Neural progenitor cell (in vitro differentiated cells): ENCODE results near the gene DAO. TPM values are rescaled to one million over a fixed set of nuclear protein-coding genes. Genes with fewer than 3 reads are reported as not detected.
A peak's percentile ranks its signal among the peaks of the same experiment; 100 is the strongest.
"Not testable (repeated sequence)": the region's sequence is repeated elsewhere in the genome, so short reads cannot be mapped to it uniquely, and the experiment has no call there.

Experiments used
- DNase-seq: peaks from one replicate; pipeline ENCODE4 v3.0.0-alpha.2; 2016; ENCODE audit warnings: low spot score
- H2AFZ ChIP-seq: fragments of 200-600 bp; sonication (generic); replicated peaks from 2 replicates; pipeline ENCODE4 v1.6.1; 2016; ENCODE audit warnings: antibody characterized with exemption
- H3F3A ChIP-seq: fragments of 200-600 bp; sonication (generic); 2 replicates; pipeline ENCODE4 v1.6.1; 2016; ENCODE audit warnings: antibody characterized with exemption, low read depth
- H3K27ac ChIP-seq: fragments of 200-600 bp; sonication (generic); 2 replicates; pipeline ENCODE4 v1.5.1; 2016; ENCODE audit warnings: mild to moderate bottlenecking
- H3K27me3 ChIP-seq: fragments of 200-600 bp; sonication (generic); 2 replicates; pipeline ENCODE4 v1.6.1; 2016; ENCODE audit warnings: mild to moderate bottlenecking, moderate library complexity
- H3K36me3 ChIP-seq: fragments of 200-600 bp; sonication (generic); 2 replicates; pipeline ENCODE4 v1.5.1; 2016
- H3K4me1 ChIP-seq: fragments of 200-600 bp; sonication (generic); 2 replicates; pipeline ENCODE4 v1.6.1; 2016; ENCODE audit warnings: mixed run types
- H3K4me2 ChIP-seq: fragments of 200-600 bp; sonication (generic); 2 replicates; pipeline ENCODE4 v1.6.1; 2016
- H3K4me3 ChIP-seq: fragments of 200-600 bp; sonication (generic); 2 replicates; pipeline ENCODE4 v1.5.1; 2016
- H3K79me2 ChIP-seq: fragments of 200-600 bp; sonication (generic); 2 replicates; pipeline ENCODE4 v1.6.1; 2016; ENCODE audit warnings: low read depth
- H3K9ac ChIP-seq: fragments of 200-600 bp; sonication (generic); 2 replicates; pipeline ENCODE4 v1.6.1; 2016
- H3K9me3 ChIP-seq: fragments of 200-600 bp; sonication (generic); 2 replicates; pipeline ENCODE4 v1.5.1; 2016; ENCODE audit warnings: low read depth
- H4K20me1 ChIP-seq: fragments of 200-600 bp; sonication (generic); 2 replicates; pipeline ENCODE4 v1.6.1; 2016; ENCODE audit warnings: low read depth
- H3K27ac Mint-ChIP-seq: 3 replicates; pipeline ENCODE4 v1.8.0; 2021; ENCODE audit warnings: mixed read lengths
- H3K27me3 Mint-ChIP-seq: 2 replicates; pipeline ENCODE4 v1.8.0; 2022; ENCODE audit warnings: low read depth, mild to moderate bottlenecking, inconsistent platforms, moderate library complexity, mixed read lengths; ENCODE audit not compliant: insufficient read depth
- H3K36me3 Mint-ChIP-seq: 3 replicates; pipeline ENCODE4 v1.8.0; 2021; ENCODE audit warnings: mixed read lengths
- H3K4me1 Mint-ChIP-seq: 3 replicates; pipeline ENCODE4 v1.8.0; 2021; ENCODE audit warnings: mixed read lengths
- H3K4me3 Mint-ChIP-seq: 3 replicates; pipeline ENCODE4 v1.8.0; 2021; ENCODE audit warnings: mild to moderate bottlenecking, moderate library complexity, mixed read lengths
- H3K9me3 Mint-ChIP-seq: 3 replicates; pipeline ENCODE4 v1.8.0; 2020; ENCODE audit warnings: mixed read lengths
- EZH2 ChIP-seq: fragments of 200-600 bp; sonication (generic); IDR thresholded peaks from 2 replicates; pipeline ENCODE4 v1.6.1; 2017; ENCODE audit warnings: antibody characterized with exemption, mild to moderate bottlenecking, moderate library complexity
- EZH2phosphoT487 ChIP-seq: fragments of 200-600 bp; sonication (generic); IDR thresholded peaks from 2 replicates; pipeline ENCODE4 v1.6.1; 2017; ENCODE audit warnings: antibody characterized with exemption
- total RNA-seq: library from RNA; depleted of rRNA; stranded (reverse); fragments of >200 nt; gene quantifications from 2 replicates; pipeline ENCODE4 v1.2.3, GENCODE V29; 2015; ENCODE audit warnings: low replicate concordance
- TF ChIP-seq, protein P1 (sequence below): fragments of 200-600 bp; sonication (generic); IDR thresholded peaks from 2 replicates; pipeline ENCODE4 v1.5.1; 2017; ENCODE audit warnings: antibody characterized with exemption, mild to moderate bottlenecking

Gene DAO
- total RNA-seq, 1 donor from 2014 or later, result not detected

DNA sequence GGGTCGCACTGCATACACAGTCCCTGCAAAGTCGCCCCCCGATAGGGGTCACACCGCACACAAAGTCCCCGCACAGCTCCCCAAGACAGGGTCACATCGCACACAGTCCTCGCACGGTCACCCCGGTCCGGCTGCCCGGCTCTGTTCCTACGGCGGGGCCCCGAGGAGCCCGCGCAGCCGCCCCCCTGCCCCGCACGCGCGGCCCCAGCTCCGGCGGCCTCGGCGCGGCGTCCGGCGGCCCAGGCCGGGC lies 22.8 kb upstream of the DAO start:
- Mint-ChIP-seq H3K4me3 (peak overlapping the region; percentile 97), H3K36me3 (peaks cover 21% of the 10 kb centered on the region), H3K27me3 (peaks cover 18% of the 10 kb centered on the region), H3K9me3 (no peaks in the 10 kb centered on the region), H3K27ac (peak overlapping the region; percentile 97), H3K4me1 (peaks cover 54% of the 10 kb centered on the region)
- H4K20me1 ChIP-seq, result peaks cover 4% of the 10 kb centered on the region
- H3K4me2 ChIP-seq, result peak overlapping the region; percentile 95
- H3K36me3 ChIP-seq, result no peaks in the 10 kb centered on the region
- TF ChIP-seq EZH2 (no peak), EZH2phosphoT487 (no peak)
- TF ChIP-seq, protein P1, sequence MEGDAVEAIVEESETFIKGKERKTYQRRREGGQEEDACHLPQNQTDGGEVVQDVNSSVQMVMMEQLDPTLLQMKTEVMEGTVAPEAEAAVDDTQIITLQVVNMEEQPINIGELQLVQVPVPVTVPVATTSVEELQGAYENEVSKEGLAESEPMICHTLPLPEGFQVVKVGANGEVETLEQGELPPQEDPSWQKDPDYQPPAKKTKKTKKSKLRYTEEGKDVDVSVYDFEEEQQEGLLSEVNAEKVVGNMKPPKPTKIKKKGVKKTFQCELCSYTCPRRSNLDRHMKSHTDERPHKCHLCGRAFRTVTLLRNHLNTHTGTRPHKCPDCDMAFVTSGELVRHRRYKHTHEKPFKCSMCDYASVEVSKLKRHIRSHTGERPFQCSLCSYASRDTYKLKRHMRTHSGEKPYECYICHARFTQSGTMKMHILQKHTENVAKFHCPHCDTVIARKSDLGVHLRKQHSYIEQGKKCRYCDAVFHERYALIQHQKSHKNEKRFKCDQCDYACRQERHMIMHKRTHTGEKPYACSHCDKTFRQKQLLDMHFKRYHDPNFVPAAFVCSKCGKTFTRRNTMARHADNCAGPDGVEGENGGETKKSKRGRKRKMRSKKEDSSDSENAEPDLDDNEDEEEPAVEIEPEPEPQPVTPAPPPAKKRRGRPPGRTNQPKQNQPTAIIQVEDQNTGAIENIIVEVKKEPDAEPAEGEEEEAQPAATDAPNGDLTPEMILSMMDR, result no peak
- H3K9ac ChIP-seq, result peak overlapping the region; percentile 72
- H3K4me3 ChIP-seq, result peak overlapping the region; percentile 61
- H3K27me3 ChIP-seq, result no peaks in the 10 kb centered on the region
- H3K9me3 ChIP-seq, result peaks cover 7% of the 10 kb centered on the region
- H3F3A ChIP-seq, result peaks cover 27% of the 10 kb centered on the region
- DNase-seq, result no peak
- H3K79me2 ChIP-seq, result peaks cover 47% of the 10 kb centered on the region
- no peak overlapping the region for H3K27ac ChIP-seq
- no peak overlapping the region for H2AFZ ChIP-seq
- H3K4me1 ChIP-seq, result peaks cover 25% of the 10 kb centered on the region

DNA sequence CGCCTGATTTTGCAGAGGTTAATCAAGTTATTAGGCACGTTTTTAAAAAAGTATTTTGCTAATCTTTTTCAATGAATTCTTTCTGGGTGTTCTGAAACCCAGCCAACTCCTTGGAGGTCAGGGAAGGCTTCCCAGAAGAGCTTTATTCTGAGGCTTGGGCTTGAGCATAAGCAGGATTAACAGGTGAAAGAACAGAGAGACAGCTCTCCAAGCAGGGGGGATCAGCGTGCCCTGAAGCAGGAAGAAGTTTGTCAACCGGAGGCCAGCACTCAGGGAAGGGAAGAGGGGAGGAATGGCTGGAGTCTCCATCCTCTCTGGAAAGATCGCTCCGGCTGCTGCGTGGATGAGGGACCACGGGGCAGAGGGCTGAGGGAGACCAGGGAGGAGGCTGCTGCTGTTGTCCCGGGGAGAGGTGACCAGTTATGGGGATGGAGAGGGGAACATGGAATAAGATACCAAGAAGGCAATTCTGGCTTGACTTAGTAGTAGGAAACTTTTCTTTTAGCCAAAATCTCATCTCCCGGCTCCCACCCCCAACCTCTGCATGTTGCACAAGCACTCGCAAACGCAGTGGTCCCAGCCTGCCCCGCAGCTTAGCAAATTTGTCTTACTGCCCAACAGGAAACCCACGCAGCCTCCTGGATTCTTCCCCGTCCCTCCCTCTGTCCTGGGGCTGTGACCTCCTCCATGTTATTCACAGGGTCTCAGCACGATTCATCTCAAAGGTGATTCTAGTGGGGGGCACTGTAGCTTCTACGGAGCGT lies 21.4 kb upstream of the DAO start:
- TF ChIP-seq EZH2 (no peak), EZH2phosphoT487 (no peak)
- TF ChIP-seq, protein P1, result no peak
- Mint-ChIP-seq H3K36me3 (peaks cover 13% of the 10 kb centered on the region), H3K4me1 (peaks cover 52% of the 10 kb centered on the region), H3K9me3 (peaks cover 2% of the 10 kb centered on the region), H3K4me3 (peak overlapping the region; percentile 66), H3K27ac (peak overlapping the region; percentile 55), H3K27me3 (peaks cover 18% of the 10 kb centered on the region)
- Histone ChIP-seq H3K4me2 (peak overlapping the region; percentile 74), H3K27me3 (no peaks in the 10 kb centered on the region), H3K4me3 (peak overlapping the region; percentile 61), H3K9ac (no peak overlapping the region), H4K20me1 (peaks cover 4% of the 10 kb centered on the region), H3K4me1 (peaks cover 25% of the 10 kb centered on the region), H3K27ac (no peak overlapping the region), H3K36me3 (no peaks in the 10 kb centered on the region), H3K79me2 (peaks cover 36% of the 10 kb centered on the region), H3F3A (peaks cover 27% of the 10 kb centered on the region), H3K9me3 (peaks cover 7% of the 10 kb centered on the region), H2AFZ (peak overlapping the region; percentile 73)
- DNase-seq, result peak; percentile 55

DNA sequence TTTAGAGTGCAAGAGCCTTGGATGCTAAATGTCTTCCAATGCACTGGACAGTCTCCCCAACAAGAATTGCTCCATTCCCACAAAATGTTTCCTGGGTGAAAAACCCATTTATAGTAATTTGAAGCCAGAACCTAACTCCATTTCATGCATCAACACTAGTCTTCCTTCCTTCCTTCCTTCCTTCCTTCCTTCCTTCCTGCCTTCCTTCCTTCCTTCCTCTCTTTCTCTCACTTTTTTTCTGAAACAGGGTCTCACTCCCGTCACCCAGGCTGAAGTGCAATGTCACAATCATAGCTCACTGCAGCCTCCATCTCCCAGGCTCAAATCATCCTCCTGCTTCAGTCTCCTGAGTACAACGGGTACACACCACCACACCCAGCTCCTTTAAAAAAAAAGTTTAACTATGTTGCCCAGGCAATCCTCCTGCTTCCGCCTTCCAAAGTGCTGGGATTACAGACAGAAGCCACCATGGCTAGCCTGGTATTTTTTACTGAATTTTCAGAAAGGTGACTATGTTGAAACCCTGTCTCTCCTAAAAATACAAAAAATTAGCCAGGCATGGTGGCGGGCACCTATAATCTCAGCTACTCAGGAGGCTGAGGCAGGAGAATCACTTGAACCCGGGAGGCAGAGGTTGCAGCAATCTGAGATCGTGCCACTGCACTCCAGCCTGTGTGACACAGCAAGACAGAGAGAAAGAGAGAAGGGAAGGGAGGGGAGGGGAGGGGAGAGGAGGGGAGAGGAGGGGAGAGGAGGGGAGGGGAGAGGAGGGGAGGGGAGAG lies 20.6 kb upstream of the DAO start:
- H3K36me3 Mint-ChIP-seq, result peaks cover 11% of the 10 kb centered on the region
- peaks cover 28% of the 10 kb centered on the region for H3K79me2 ChIP-seq
- not testable (repeated sequence) for DNase-seq, H3K27ac ChIP-seq, H3K36me3 ChIP-seq, H3K9me3 Mint-ChIP-seq, H3K9ac ChIP-seq, H3K27me3 ChIP-seq, H3K9me3 ChIP-seq, H4K20me1 ChIP-seq
- peaks cover 45% of the 10 kb centered on the region for H3K4me1 Mint-ChIP-seq
- peaks cover 25% of the 10 kb centered on the region for H3K4me1 ChIP-seq
- H2AFZ ChIP-seq, result peak overlapping the region; percentile 51
- H3K4me3 ChIP-seq, result peak overlapping the region; percentile 61
- H3K4me2 ChIP-seq, result peak overlapping the region; percentile 74
- peak overlapping the region; percentile 55 for H3K27ac Mint-ChIP-seq
- H3K4me3 Mint-ChIP-seq, result peak overlapping the region; percentile 66
- peaks cover 27% of the 10 kb centered on the region for H3F3A ChIP-seq
- H3K27me3 Mint-ChIP-seq, result peaks cover 15% of the 10 kb centered on the region

DNA sequence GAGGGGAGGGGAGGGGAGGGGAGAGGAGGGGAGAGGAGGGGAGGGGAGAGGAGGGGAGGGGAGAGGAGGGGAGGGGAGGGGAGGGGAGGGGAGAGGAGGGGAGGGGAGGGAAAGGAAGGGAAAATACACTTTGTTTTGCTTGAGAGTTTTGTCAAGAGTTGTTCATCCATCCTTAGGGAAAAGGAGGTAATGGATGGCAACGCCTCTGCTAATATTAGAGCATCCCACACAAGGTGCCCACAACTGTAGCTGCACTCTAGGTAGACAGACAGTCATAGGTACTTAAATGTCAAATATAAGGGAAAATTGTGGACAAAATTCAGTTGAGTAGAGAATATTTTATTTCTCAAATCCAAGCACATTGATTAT lies 20.0 kb upstream of the DAO start:
- H3K9me3 Mint-ChIP-seq, result peaks cover 6% of the 10 kb centered on the region
- DNase-seq, result no peak
- Histone ChIP-seq H3K36me3 (no peaks in the 10 kb centered on the region), H3K4me1 (peaks cover 25% of the 10 kb centered on the region), H3K4me2 (no peak overlapping the region), H3K27me3 (no peaks in the 10 kb centered on the region), H2AFZ (peak overlapping the region; percentile 48), H3K4me3 (no peak overlapping the region), H3K79me2 (peaks cover 22% of the 10 kb centered on the region), H3K9ac (no peak overlapping the region), H3K9me3 (peaks cover 6% of the 10 kb centered on the region), H3F3A (peaks cover 27% of the 10 kb centered on the region), H3K27ac (no peak overlapping the region), H4K20me1 (no peaks in the 10 kb centered on the region)
- TF ChIP-seq EZH2phosphoT487 (no peak), EZH2 (no peak)
- TF ChIP-seq, protein P1, result no peak
- peaks cover 15% of the 10 kb centered on the region for H3K27me3 Mint-ChIP-seq
- no peak overlapping the region for H3K27ac Mint-ChIP-seq
- H3K4me1 Mint-ChIP-seq, result peaks cover 45% of the 10 kb centered on the region
- H3K4me3 Mint-ChIP-seq, result no peak overlapping the region
- peaks cover 7% of the 10 kb centered on the region for H3K36me3 Mint-ChIP-seq
